Measurements from ENCODE around the gene CANT1.

CANT1 gene

GRCh38 chr17:78995022-78995760 lies 14.4 kb downstream of the CANT1 start:
- DNase-seq (ENCODE audit: low read depth): no peak

GRCh38 chr17:78993981-78994671 lies 15.4 kb downstream of the CANT1 start:
- no peak for DNase-seq (ENCODE audit: low read depth)

GRCh38 chr17:78993241-78993956 lies 16.2 kb downstream of the CANT1 start:
- DNase-seq (ENCODE audit: low read depth): peak; percentile 30

GRCh38 chr17:78992542-78993212 lies 16.9 kb downstream of the CANT1 start:
- DNase-seq (ENCODE audit: low read depth): no peak

- DNase-seq (ENCODE audit: low read depth): no peak
These were observed 17.5 kb downstream of the CANT1 start for GRCh38 chr17:78991906-78992532.

- no peak for DNase-seq (ENCODE audit: low read depth)
These were observed 18.4 kb downstream of the CANT1 start for GRCh38 chr17:78991017-78991738.

GRCh38 chr17:78990349-78991016 lies 19.1 kb downstream of the CANT1 start:
- no peak for DNase-seq (ENCODE audit: low read depth)

GRCh38 chr17:78988152-78988551 lies 21.4 kb downstream of the CANT1 start:
- no peak for DNase-seq (ENCODE audit: low read depth)

- no peak for DNase-seq (ENCODE audit: low read depth)
These were observed 22.8 kb downstream of the CANT1 start for GRCh38 chr17:78986649-78987328.

- no peak for DNase-seq (ENCODE audit: low read depth)
These were observed 23.4 kb downstream of the CANT1 start for GRCh38 chr17:78986048-78986648.

GRCh38 chr17:78985395-78985794 lies 24.2 kb downstream of the CANT1 start:
- no peak for DNase-seq (ENCODE audit: low read depth)

GRCh38 chr17:78981010-78981888 lies 28.3 kb downstream of the CANT1 start:
- no peak for DNase-seq (ENCODE audit: low read depth)

GRCh38 chr17:78980624-78980972 lies 29.0 kb downstream of the CANT1 start:
- no peak for DNase-seq (ENCODE audit: low read depth)

GRCh38 chr17:78979780-78980623 lies 29.6 kb downstream of the CANT1 start, which contains the start of gene LGALS3BP:
LGALS3BP (minus strand) TSS chr17:78979923; CDS start chr17:78977191, 2,732 bp downstream.
- no peak for DNase-seq (ENCODE audit: low read depth)

- no peak for DNase-seq (ENCODE audit: low read depth)
These were observed 31.3 kb downstream of the CANT1 start for GRCh38 chr17:78977997-78978973.

- DNase-seq (ENCODE audit: low read depth): no peak
These were observed 32.0 kb downstream of the CANT1 start for GRCh38 chr17:78977681-78977943.

Measured in stimulated activated CD8-positive, alpha-beta memory T cell treated with anti-CD3 and anti-CD28 coated beads, Interleukin-15, amount 100 ng/mL, for 24 hours (primary cell).